Measurements from ENCODE around the gene EMX2.

GRCh38 chr10:117547716-117548668 lies 5.4 kb downstream of the EMX2 start:
- TF ChIP-seq CTCF (IDR thresholded peaks at IDR 0.05; ENCODE audit: poor library complexity) (no peak), EZH2phosphoT487 (IDR thresholded peaks at IDR 0.05; ENCODE audit: low read depth, severe bottlenecking, unreplicated experiment) (peak; percentile 38)

All from hepatocyte (in vitro differentiated cells).